Measurements from ENCODE around the gene S100A14. TPM values are rescaled to one million over a fixed set of nuclear protein-coding genes. Genes with fewer than 3 reads are reported as not detected.

S100A14 gene
- total and polyA plus RNA-seq, 4 donors: 1.7 to 4.4 (median 3.3) TPM

GRCh38 chr1:153578490-153578889, 37.6 kb downstream of the S100A14 start:
- H3K4me1 ChIP-seq (ENCODE audit: control insufficient read depth in 4 of 4, insufficient read depth in 4 of 4, low read length in 3 of 4): no peaks in the 10 kb centered on the region
- H3K27me3 ChIP-seq (ENCODE audit: control insufficient read depth in 4 of 4, insufficient read depth in 4 of 4, low read length in 3 of 4): no peaks in the 10 kb centered on the region
- H3K27ac ChIP-seq (ENCODE audit: low read depth in 1 of 2, low read length in 2 of 2): no peak overlapping the region
- no peaks in the 10 kb centered on the region for H3K9me3 ChIP-seq (ENCODE audit: control insufficient read depth in 4 of 4, low read length in 3 of 4)
- no peaks in the 10 kb centered on the region for H3K36me3 ChIP-seq (ENCODE audit: control insufficient read depth in 4 of 4, insufficient read depth in 3 of 4, low read depth in 1 of 4, low read length in 3 of 4)
- no peak for DNase-seq (ENCODE audit: low spot score)
- no peak overlapping the region for H3K9ac ChIP-seq (ENCODE audit: low read depth in 1 of 2, low read length in 2 of 2)
- TF ChIP-seq HNF4A (conservative IDR thresholded peaks at IDR 0.05) (no peak), MAX (IDR thresholded peaks at IDR 0.05) (no peak), TAF1 (conservative IDR thresholded peaks at IDR 0.05) (no peak), YY1 (IDR thresholded peaks at IDR 0.05) (no peak), SP1 (IDR thresholded peaks at IDR 0.05) (no peak), GABPA (IDR thresholded peaks at IDR 0.05 in 1 of 2, conservative IDR thresholded peaks at IDR 0.05 in 1 of 2) (no peak), CTCF (IDR thresholded peaks at IDR 0.05; ENCODE audit: low read depth, low read length, missing input control) (no peak), RAD21 (IDR thresholded peaks at IDR 0.05) (no peak), HNF4G (IDR thresholded peaks at IDR 0.05) (no peak), ATF3 (IDR thresholded peaks at IDR 0.05) (no peak), FOXA2 (IDR thresholded peaks at IDR 0.05) (no peak), FOXA1 (IDR thresholded peaks at IDR 0.05) (no peak)
- H3K4me3 ChIP-seq (ENCODE audit: low read depth in 1 of 3, low read length in 3 of 3): no peak overlapping the region

- no peak for TF ChIP-seq YY1 (IDR thresholded peaks at IDR 0.05)
- TF ChIP-seq JUND (IDR thresholded peaks at IDR 0.05): no peak
- no peak for TF ChIP-seq FOXA1 (IDR thresholded peaks at IDR 0.05)
- no peak for TF ChIP-seq EGR1 (IDR thresholded peaks at IDR 0.05; ENCODE audit: low read depth in 2 of 2)
- TF ChIP-seq RAD21 (IDR thresholded peaks at IDR 0.05): no peak
- no peak for TF ChIP-seq CTCF (IDR thresholded peaks at IDR 0.05; ENCODE audit: low read depth, low read length, missing input control)
- no peak for TF ChIP-seq NR2F2 (IDR thresholded peaks at IDR 0.05)
- no peak for TF ChIP-seq RXRA (IDR thresholded peaks at IDR 0.05)
- no peak for TF ChIP-seq HNF4G (IDR thresholded peaks at IDR 0.05)
- TF ChIP-seq REST (IDR thresholded peaks at IDR 0.05): no peak
- no peak for TF ChIP-seq SP1 (IDR thresholded peaks at IDR 0.05)
- no peak for TF ChIP-seq GABPA (IDR thresholded peaks at IDR 0.05 in 1 of 2, conservative IDR thresholded peaks at IDR 0.05 in 1 of 2)
- no peak for TF ChIP-seq ZBTB33 (IDR thresholded peaks at IDR 0.05)
- no peak for TF ChIP-seq ATF3 (IDR thresholded peaks at IDR 0.05)
- no peak for TF ChIP-seq HNF4A (conservative IDR thresholded peaks at IDR 0.05)
- no peak for TF ChIP-seq MAX (IDR thresholded peaks at IDR 0.05)
- TF ChIP-seq FOXA2 (IDR thresholded peaks at IDR 0.05): no peak
- TF ChIP-seq TAF1 (conservative IDR thresholded peaks at IDR 0.05): no peak
Observed at GRCh38 chr1:153577624-153578051, 38.5 kb downstream of the S100A14 start.

More at GRCh38 chr1:153577624-153578051, 38.5 kb downstream of the S100A14 start:
- 68% methylated on average over 9 of the region's 9 CpGs for WGBS
- H3K4me3 ChIP-seq (ENCODE audit: low read depth in 1 of 3, low read length in 3 of 3): no peak overlapping the region
- H3K9ac ChIP-seq (ENCODE audit: low read depth in 1 of 2, low read length in 2 of 2): no peak overlapping the region
- peaks cover 0 to 2% (median 0%) of the 10 kb centered on the region in 4 donors for H3K4me1 ChIP-seq (ENCODE audit: control insufficient read depth in 4 of 4, insufficient read depth in 4 of 4, low read length in 3 of 4)
- no peak for DNase-seq (ENCODE audit: low spot score)
- no peak overlapping the region for H3K27ac ChIP-seq (ENCODE audit: low read depth in 1 of 2, low read length in 2 of 2)
- no peaks in the 10 kb centered on the region for H3K27me3 ChIP-seq (ENCODE audit: control insufficient read depth in 4 of 4, insufficient read depth in 4 of 4, low read length in 3 of 4)
- H3K36me3 ChIP-seq (ENCODE audit: control insufficient read depth in 4 of 4, insufficient read depth in 3 of 4, low read depth in 1 of 4, low read length in 3 of 4): no peaks in the 10 kb centered on the region
- H3K9me3 ChIP-seq (ENCODE audit: control insufficient read depth in 4 of 4, low read length in 3 of 4): no peaks in the 10 kb centered on the region
